ENCODE results near the gene REN.

- TF ChIP-seq POLR2A (IDR thresholded peaks at IDR 0.05) = no peak
- TF ChIP-seq CTCF (IDR thresholded peaks at IDR 0.05) = no peak
Measured at GRCh38 chr1:204143276-204144041, 22.7 kb downstream of the REN start.

All from testis (tissue), 2 donors.